ENCODE measurements around the gene EIF2D. TPM values are rescaled to one million over a fixed set of nuclear protein-coding genes. Genes with fewer than 3 reads are reported as not detected.

EIF2D gene
- total RNA-seq, 2 donors from 2014 or later, result 38.3 to 41.9 TPM

GRCh38 chr1:206570529-206570928, 41.7 kb downstream of the EIF2D start:
- H3K4me3 ChIP-seq (ENCODE audit: low read length), result no peak overlapping the region
- no peaks in the 10 kb centered on the region for H3K36me3 ChIP-seq (ENCODE audit: control insufficient read depth, insufficient read depth, low read length)
- no peak for DNase-seq
- 87 to 90% methylated on average over 3 of the region's 3 CpGs for WGBS, 2 experiments (ENCODE audit: insufficient coverage in 1 of 2, insufficient read length in 1 of 2)
- TF ChIP-seq CTCF (conservative IDR thresholded peaks at IDR 0.05), result no peak
- H3K4me1 Mint-ChIP-seq, result no peaks in the 10 kb centered on the region
- H3K9me3 ChIP-seq (ENCODE audit: control insufficient read depth, low read length), result no peaks in the 10 kb centered on the region
- H3K4me3 Mint-ChIP-seq, result no peak overlapping the region
- H3K4me1 ChIP-seq (ENCODE audit: control insufficient read depth, insufficient read depth, low read length), result no peaks in the 10 kb centered on the region
- H3K27ac Mint-ChIP-seq, result no peak overlapping the region
- H3K27me3 ChIP-seq (ENCODE audit: control insufficient read depth, insufficient read depth, low read length, poor library complexity, severe bottlenecking), result no peaks in the 10 kb centered on the region
- H3K27ac ChIP-seq (ENCODE audit: low read depth, low read length), result no peak overlapping the region
- H3K36me3 Mint-ChIP-seq (ENCODE audit: low read depth), result no peaks in the 10 kb centered on the region
- peaks cover 8% of the 10 kb centered on the region for H3K27me3 Mint-ChIP-seq (ENCODE audit: insufficient read depth)
- H3K9ac ChIP-seq (ENCODE audit: extremely low read depth, low read length, poor library complexity, severe bottlenecking), result no peak overlapping the region
- H3K9me3 Mint-ChIP-seq, result no peaks in the 10 kb centered on the region

- WGBS, 2 experiments (ENCODE audit: insufficient coverage in 1 of 2, insufficient read length in 1 of 2), result 88 to 90% methylated on average over 2 to 4 of the region's 4 CpGs
- TF ChIP-seq CTCF (conservative IDR thresholded peaks at IDR 0.05), result no peak
Measured at GRCh38 chr1:206569556-206569955, 42.7 kb downstream of the EIF2D start.

GRCh38 chr1:206568779-206569352, 43.4 kb downstream of the EIF2D start:
- Histone ChIP-seq H3K9ac (ENCODE audit: extremely low read depth, low read length, poor library complexity, severe bottlenecking) (no peak overlapping the region), H3K27ac (ENCODE audit: low read depth, low read length) (no peak overlapping the region), H3K9me3 (ENCODE audit: control insufficient read depth, low read length) (no peaks in the 10 kb centered on the region), H3K36me3 (ENCODE audit: control insufficient read depth, insufficient read depth, low read length) (no peaks in the 10 kb centered on the region), H3K4me3 (ENCODE audit: low read length) (no peak overlapping the region), H3K27me3 (ENCODE audit: control insufficient read depth, insufficient read depth, low read length, poor library complexity, severe bottlenecking) (peaks cover 7% of the 10 kb centered on the region), H3K4me1 (ENCODE audit: control insufficient read depth, insufficient read depth, low read length) (no peaks in the 10 kb centered on the region)
- Mint-ChIP-seq H3K36me3 (ENCODE audit: low read depth) (no peaks in the 10 kb centered on the region), H3K9me3 (no peaks in the 10 kb centered on the region), H3K4me3 (no peak overlapping the region), H3K4me1 (no peaks in the 10 kb centered on the region), H3K27me3 (ENCODE audit: insufficient read depth) (peaks cover 17% of the 10 kb centered on the region), H3K27ac (no peak overlapping the region)
- 90% methylated on average over 8 of the region's 8 CpGs for WGBS, 2 experiments (ENCODE audit: insufficient coverage in 1 of 2, insufficient read length in 1 of 2)
- DNase-seq, result no peak
- TF ChIP-seq CTCF (conservative IDR thresholded peaks at IDR 0.05), result no peak

More at GRCh38 chr1:206569556-206569955, 42.7 kb downstream of the EIF2D start:
- Histone ChIP-seq H3K27me3 (ENCODE audit: control insufficient read depth, insufficient read depth, low read length, poor library complexity, severe bottlenecking) (peaks cover 5% of the 10 kb centered on the region), H3K36me3 (ENCODE audit: control insufficient read depth, insufficient read depth, low read length) (no peaks in the 10 kb centered on the region), H3K4me1 (ENCODE audit: control insufficient read depth, insufficient read depth, low read length) (no peaks in the 10 kb centered on the region), H3K27ac (ENCODE audit: low read depth, low read length) (no peak overlapping the region), H3K9me3 (ENCODE audit: control insufficient read depth, low read length) (no peaks in the 10 kb centered on the region), H3K9ac (ENCODE audit: extremely low read depth, low read length, poor library complexity, severe bottlenecking) (no peak overlapping the region), H3K4me3 (ENCODE audit: low read length) (no peak overlapping the region)
- no peak for DNase-seq
- no peaks in the 10 kb centered on the region for H3K36me3 Mint-ChIP-seq (ENCODE audit: low read depth)
- H3K9me3 Mint-ChIP-seq, result no peaks in the 10 kb centered on the region
- H3K27me3 Mint-ChIP-seq (ENCODE audit: insufficient read depth), result peaks cover 14% of the 10 kb centered on the region
- H3K4me3 Mint-ChIP-seq, result no peak overlapping the region
- no peak overlapping the region for H3K27ac Mint-ChIP-seq
- no peaks in the 10 kb centered on the region for H3K4me1 Mint-ChIP-seq
